ENCODE results near the gene ACOXL.

The ACOXL gene

DNA sequence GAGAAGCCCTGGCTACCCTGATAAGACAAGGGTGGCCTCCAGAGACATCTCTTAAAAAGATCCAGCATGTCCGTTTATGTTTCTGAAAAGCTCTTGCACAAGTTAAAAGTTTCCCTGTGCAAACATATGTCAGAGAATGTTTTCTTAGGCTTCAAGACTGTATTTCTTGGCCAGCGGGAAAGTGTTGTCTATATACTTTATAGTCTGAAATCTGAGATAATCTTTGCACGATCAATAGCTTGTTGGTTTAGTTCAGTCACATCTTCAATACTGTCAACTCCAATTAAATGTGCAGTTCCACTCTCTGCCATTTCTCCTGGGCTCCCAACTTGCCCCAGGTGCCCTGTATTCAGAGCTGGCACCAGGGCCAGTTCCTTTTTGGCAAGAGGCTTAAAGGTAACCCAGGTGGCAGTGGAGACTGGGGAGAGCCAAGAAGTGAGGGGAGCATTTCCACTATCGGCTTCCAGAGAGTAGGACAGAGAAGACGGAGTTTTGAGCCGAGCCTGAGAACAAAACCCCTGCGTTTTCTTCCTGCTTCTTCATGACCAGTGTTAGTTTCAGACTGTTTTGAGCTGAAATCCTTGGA is 64.4 kb downstream of the ACOXL start:
- DNase-seq (ENCODE audit: insufficient read length, low spot score): no peak
- no peak for FAIRE-seq
- TF ChIP-seq SPI1 (IDR thresholded peaks at IDR 0.05; ENCODE audit: low read depth, low read length) (no peak), PAX5 (IDR thresholded peaks at IDR 0.05; ENCODE audit: insufficient read depth, low read length, severe bottlenecking) (no peak)

- DNase-seq (ENCODE audit: insufficient read length, low spot score): no peak
- no peak for FAIRE-seq
These were observed 67.0 kb downstream of the ACOXL start for GRCh38 chr2:110799376-110799775.

GRCh38 chr2:110800611-110801402 is 68.4 kb downstream of the ACOXL start:
- TF ChIP-seq TAF1 (IDR thresholded peaks at IDR 0.05; ENCODE audit: low read depth, low read length): no peak
- TF ChIP-seq PAX5 (IDR thresholded peaks at IDR 0.05; ENCODE audit: insufficient read depth, low read length, severe bottlenecking): no peak
- no peak for TF ChIP-seq POU2F2 (IDR thresholded peaks at IDR 0.05; ENCODE audit: low read depth, low read length)
- TF ChIP-seq POLR2AphosphoS5 (IDR thresholded peaks at IDR 0.05; ENCODE audit: low read depth, low read length): no peak
- TF ChIP-seq SPI1 (IDR thresholded peaks at IDR 0.05; ENCODE audit: low read depth, low read length): no peak
- no peak for TF ChIP-seq POLR2A (IDR thresholded peaks at IDR 0.05; ENCODE audit: low read depth, low read length)
- DNase-seq (ENCODE audit: insufficient read length, low spot score) (no peak), FAIRE-seq (no peak)

More at GRCh38 chr2:110799376-110799775, 67.0 kb downstream of the ACOXL start:
- no peak for TF ChIP-seq POU2F2 (IDR thresholded peaks at IDR 0.05; ENCODE audit: low read depth, low read length)
- no peak for TF ChIP-seq SPI1 (IDR thresholded peaks at IDR 0.05; ENCODE audit: low read depth, low read length)
- no peak for TF ChIP-seq PAX5 (IDR thresholded peaks at IDR 0.05; ENCODE audit: insufficient read depth, low read length, severe bottlenecking)
- no peak for TF ChIP-seq POLR2A (IDR thresholded peaks at IDR 0.05; ENCODE audit: low read depth, low read length)
- no peak for TF ChIP-seq POLR2AphosphoS5 (IDR thresholded peaks at IDR 0.05; ENCODE audit: low read depth, low read length)
- TF ChIP-seq TAF1 (IDR thresholded peaks at IDR 0.05; ENCODE audit: low read depth, low read length): no peak

DNA sequence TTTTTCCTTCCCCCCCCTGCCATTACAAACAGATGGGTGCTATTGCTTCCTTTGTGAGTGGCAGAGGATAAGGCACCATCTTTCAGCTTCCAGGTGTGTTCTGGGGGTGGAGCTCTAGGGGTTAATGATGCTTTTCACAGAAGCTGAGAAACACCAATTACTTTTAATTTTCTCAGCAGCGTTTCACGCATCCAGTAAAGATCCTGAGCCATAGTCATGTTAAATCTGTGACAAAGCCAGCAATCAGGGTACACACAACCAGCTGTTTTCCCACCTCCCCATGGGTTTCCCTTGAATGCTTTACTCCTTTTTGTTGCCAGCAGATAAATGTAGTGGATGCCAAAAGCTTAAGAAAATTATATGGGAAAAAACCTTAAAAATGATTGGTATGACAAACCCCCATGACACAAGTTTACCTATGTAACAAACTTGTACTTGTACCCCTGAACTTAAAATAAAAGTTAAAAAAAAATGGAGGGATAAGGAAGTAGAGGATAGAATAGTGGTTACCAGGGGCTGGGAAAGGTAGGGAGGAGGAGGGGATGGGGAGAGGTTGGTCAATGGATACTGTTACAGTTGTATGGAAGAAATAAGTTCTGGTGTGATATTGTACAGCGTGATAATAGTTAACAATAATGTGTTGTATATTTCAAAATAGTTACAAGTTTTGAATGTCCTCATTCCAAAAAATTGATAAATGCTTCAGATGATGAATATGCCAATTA is 70.0 kb downstream of the ACOXL start:
- TF ChIP-seq POLR2A (IDR thresholded peaks at IDR 0.05; ENCODE audit: low read depth, low read length) (no peak), TAF1 (IDR thresholded peaks at IDR 0.05; ENCODE audit: low read depth, low read length) (no peak), POLR2AphosphoS5 (IDR thresholded peaks at IDR 0.05; ENCODE audit: low read depth, low read length) (no peak), PAX5 (IDR thresholded peaks at IDR 0.05; ENCODE audit: insufficient read depth, low read length, severe bottlenecking) (no peak), POU2F2 (IDR thresholded peaks at IDR 0.05; ENCODE audit: low read depth, low read length) (no peak), SPI1 (IDR thresholded peaks at IDR 0.05; ENCODE audit: low read depth, low read length) (no peak)
- DNase-seq (ENCODE audit: insufficient read length, low spot score) (no peak), FAIRE-seq (no peak)

- DNase-seq (ENCODE audit: insufficient read length, low spot score): no peak
- no peak for FAIRE-seq
- TF ChIP-seq PAX5 (IDR thresholded peaks at IDR 0.05; ENCODE audit: insufficient read depth, low read length, severe bottlenecking): no peak
- no peak for TF ChIP-seq TAF1 (IDR thresholded peaks at IDR 0.05; ENCODE audit: low read depth, low read length)
- no peak for TF ChIP-seq POU2F2 (IDR thresholded peaks at IDR 0.05; ENCODE audit: low read depth, low read length)
- TF ChIP-seq SPI1 (IDR thresholded peaks at IDR 0.05; ENCODE audit: low read depth, low read length): no peak
- no peak for TF ChIP-seq POLR2A (IDR thresholded peaks at IDR 0.05; ENCODE audit: low read depth, low read length)
- no peak for TF ChIP-seq POLR2AphosphoS5 (IDR thresholded peaks at IDR 0.05; ENCODE audit: low read depth, low read length)
These were observed 72.1 kb downstream of the ACOXL start for GRCh38 chr2:110804433-110804832.

- TF ChIP-seq POU2F2 (IDR thresholded peaks at IDR 0.05; ENCODE audit: low read depth, low read length) (0 out of 2 replicates have a peak, but pooled peaks have one; percentile 47), TAF1 (IDR thresholded peaks at IDR 0.05; ENCODE audit: low read depth, low read length) (no peak)
- no peak for DNase-seq (ENCODE audit: insufficient read length, low spot score)
- peak; percentile 40 for FAIRE-seq
These were observed 72.5 kb downstream of the ACOXL start for GRCh38 chr2:110804915-110805314.

GRCh38 chr2:110805894-110806452 is 73.6 kb downstream of the ACOXL start:
- FAIRE-seq: no peak
- TF ChIP-seq SPI1 (IDR thresholded peaks at IDR 0.05; ENCODE audit: low read depth, low read length) (no peak), POU2F2 (IDR thresholded peaks at IDR 0.05; ENCODE audit: low read depth, low read length) (no peak), POLR2A (IDR thresholded peaks at IDR 0.05; ENCODE audit: low read depth, low read length) (no peak), PAX5 (IDR thresholded peaks at IDR 0.05; ENCODE audit: insufficient read depth, low read length, severe bottlenecking) (no peak), POLR2AphosphoS5 (IDR thresholded peaks at IDR 0.05; ENCODE audit: low read depth, low read length) (no peak), TAF1 (IDR thresholded peaks at IDR 0.05; ENCODE audit: low read depth, low read length) (no peak)

DNA sequence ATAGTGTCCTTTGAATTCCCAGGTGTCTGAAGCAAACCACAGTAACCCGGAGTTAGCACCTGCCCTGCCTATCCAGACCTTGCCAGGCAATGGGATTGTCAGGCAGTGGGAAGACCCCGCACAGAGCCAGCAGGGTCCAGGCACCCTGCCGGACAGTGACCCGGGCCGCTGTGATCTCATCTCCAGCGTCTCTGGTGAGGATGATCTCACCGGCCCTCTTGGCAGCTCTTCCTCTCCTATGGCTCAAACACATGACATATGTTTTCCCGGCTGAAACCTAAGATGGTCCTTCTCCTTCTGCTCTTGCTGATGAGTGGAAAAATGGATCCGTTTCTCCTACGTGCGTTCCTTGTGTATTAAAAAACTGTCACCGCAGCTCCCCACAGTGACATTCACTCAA is 75.1 kb downstream of the ACOXL start:
- TF ChIP-seq POLR2A (IDR thresholded peaks at IDR 0.05; ENCODE audit: low read depth, low read length): no peak
- TF ChIP-seq TAF1 (IDR thresholded peaks at IDR 0.05; ENCODE audit: low read depth, low read length): no peak
- TF ChIP-seq POLR2AphosphoS5 (IDR thresholded peaks at IDR 0.05; ENCODE audit: low read depth, low read length): no peak
- no peak for TF ChIP-seq POU2F2 (IDR thresholded peaks at IDR 0.05; ENCODE audit: low read depth, low read length)
- no peak for TF ChIP-seq PAX5 (IDR thresholded peaks at IDR 0.05; ENCODE audit: insufficient read depth, low read length, severe bottlenecking)
- TF ChIP-seq SPI1 (IDR thresholded peaks at IDR 0.05; ENCODE audit: low read depth, low read length): no peak
- DNase-seq (ENCODE audit: insufficient read length, low spot score): no peak
- FAIRE-seq: no peak

More at GRCh38 chr2:110805894-110806452, 73.6 kb downstream of the ACOXL start:
- no peak for DNase-seq (ENCODE audit: insufficient read length, low spot score)

DNA sequence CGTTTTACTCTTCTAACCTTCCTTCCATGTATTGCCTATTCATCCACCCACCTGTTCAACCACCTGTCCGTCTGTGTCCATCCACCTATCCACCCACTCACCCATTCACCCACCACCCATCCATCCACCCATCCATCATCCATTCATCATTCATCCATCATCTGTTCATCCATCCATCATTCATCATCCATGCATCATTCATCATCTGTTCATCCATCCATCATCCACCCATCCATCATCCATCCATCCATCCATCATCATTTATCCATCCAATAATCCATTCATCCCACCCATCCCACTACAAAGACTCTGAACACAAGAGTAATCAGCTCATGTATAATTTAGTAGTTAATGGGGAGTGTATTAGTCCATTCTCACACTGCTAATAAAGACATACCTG is 78.0 kb downstream of the ACOXL start:
- FAIRE-seq (peak; percentile 61), DNase-seq (ENCODE audit: insufficient read length, low spot score) (no peak)
- TF ChIP-seq POU2F2 (IDR thresholded peaks at IDR 0.05; ENCODE audit: low read depth, low read length) (no peak), PAX5 (IDR thresholded peaks at IDR 0.05; ENCODE audit: insufficient read depth, low read length, severe bottlenecking) (no peak), POLR2AphosphoS5 (IDR thresholded peaks at IDR 0.05; ENCODE audit: low read depth, low read length) (no peak), SPI1 (IDR thresholded peaks at IDR 0.05; ENCODE audit: low read depth, low read length) (no peak), TAF1 (IDR thresholded peaks at IDR 0.05; ENCODE audit: low read depth, low read length) (no peak), POLR2A (IDR thresholded peaks at IDR 0.05; ENCODE audit: low read depth, low read length) (no peak)
